Measurements from ENCODE around the gene PCOLCE2. TPM values are rescaled to one million over a fixed set of nuclear protein-coding genes. Genes with fewer than 3 reads are reported as not detected.

PCOLCE2 gene
- total and polyA plus RNA-seq, 4 donors = 9.1 to 17.2 (median 13.3) TPM

- WGBS = 10% methylated on average over 9 of the region's 9 CpGs
- Histone ChIP-seq H3K27ac (ENCODE audit: low read depth in 1 of 2, low read length in 2 of 2) (no peak overlapping the region), H3K27me3 (ENCODE audit: control insufficient read depth in 4 of 4, insufficient read depth in 4 of 4, low read length in 3 of 4) (no peaks in the 10 kb centered on the region), H3K36me3 (ENCODE audit: control insufficient read depth in 4 of 4, insufficient read depth in 3 of 4, low read depth in 1 of 4, low read length in 3 of 4) (no peaks in the 10 kb centered on the region), H3K9ac (ENCODE audit: low read depth in 1 of 2, low read length in 2 of 2) (no peak overlapping the region), H3K4me1 (ENCODE audit: control insufficient read depth in 4 of 4, insufficient read depth in 4 of 4, low read length in 3 of 4) (peaks cover 0 to 7% (median 2%) of the 10 kb centered on the region in 4 donors), H3K4me3 (ENCODE audit: low read depth in 1 of 3, low read length in 3 of 3) (no peak overlapping the region), H3K9me3 (ENCODE audit: control insufficient read depth in 4 of 4, low read length in 3 of 4) (no peaks in the 10 kb centered on the region)
- peak; percentile 86 for DNase-seq (ENCODE audit: low spot score)
- TF ChIP-seq RAD21 (IDR thresholded peaks at IDR 0.05) (peak; percentile 99 to 100), RXRA (IDR thresholded peaks at IDR 0.05) (peak in 1 of 2 donors; percentile 14), YY1 (IDR thresholded peaks at IDR 0.05) (no peak), MAX (IDR thresholded peaks at IDR 0.05) (no peak), CTCF (IDR thresholded peaks at IDR 0.05; ENCODE audit: low read depth, low read length, missing input control) (peak; percentile 95), HNF4A (conservative IDR thresholded peaks at IDR 0.05) (peak in 1 of 2 donors; percentile 8)
Observed at GRCh38 chr3:142828703-142829305, 60.1 kb downstream of the PCOLCE2 start.

- TF ChIP-seq MAX (IDR thresholded peaks at IDR 0.05) (no peak), GABPA (IDR thresholded peaks at IDR 0.05 in 1 of 2, conservative IDR thresholded peaks at IDR 0.05 in 1 of 2) (no peak), FOXA1 (IDR thresholded peaks at IDR 0.05) (no peak), FOXA2 (IDR thresholded peaks at IDR 0.05) (no peak), TAF1 (conservative IDR thresholded peaks at IDR 0.05) (no peak)
- no peak for DNase-seq (ENCODE audit: low spot score)
- H3K4me1 ChIP-seq (ENCODE audit: control insufficient read depth in 4 of 4, insufficient read depth in 4 of 4, low read length in 3 of 4) = no peaks in the 10 kb centered on the region
- H3K27me3 ChIP-seq (ENCODE audit: control insufficient read depth in 4 of 4, insufficient read depth in 4 of 4, low read length in 3 of 4) = no peaks in the 10 kb centered on the region
- H3K27ac ChIP-seq (ENCODE audit: low read depth in 1 of 2, low read length in 2 of 2) = no peak overlapping the region
- no peak overlapping the region for H3K9ac ChIP-seq (ENCODE audit: low read depth in 1 of 2, low read length in 2 of 2)
- no peaks in the 10 kb centered on the region for H3K9me3 ChIP-seq (ENCODE audit: control insufficient read depth in 4 of 4, low read length in 3 of 4)
- H3K36me3 ChIP-seq (ENCODE audit: control insufficient read depth in 4 of 4, insufficient read depth in 3 of 4, low read depth in 1 of 4, low read length in 3 of 4) = peaks cover 0 to 3% (median 0%) of the 10 kb centered on the region in 4 donors
- no peak overlapping the region for H3K4me3 ChIP-seq (ENCODE audit: low read depth in 1 of 3, low read length in 3 of 3)
Observed at GRCh38 chr3:142819179-142819578, 69.7 kb downstream of the PCOLCE2 start.

- Histone ChIP-seq H3K27ac (ENCODE audit: low read depth in 1 of 2, low read length in 2 of 2) (no peak overlapping the region), H3K4me1 (ENCODE audit: control insufficient read depth in 4 of 4, insufficient read depth in 4 of 4, low read length in 3 of 4) (no peaks in the 10 kb centered on the region), H3K4me3 (ENCODE audit: low read depth in 1 of 3, low read length in 3 of 3) (no peak overlapping the region), H3K9ac (ENCODE audit: low read depth in 1 of 2, low read length in 2 of 2) (no peak overlapping the region), H3K9me3 (ENCODE audit: control insufficient read depth in 4 of 4, low read length in 3 of 4) (no peaks in the 10 kb centered on the region), H3K36me3 (ENCODE audit: control insufficient read depth in 4 of 4, insufficient read depth in 3 of 4, low read depth in 1 of 4, low read length in 3 of 4) (peaks cover 0 to 3% (median 0%) of the 10 kb centered on the region in 4 donors), H3K27me3 (ENCODE audit: control insufficient read depth in 4 of 4, insufficient read depth in 4 of 4, low read length in 3 of 4) (no peaks in the 10 kb centered on the region)
- no peak for DNase-seq (ENCODE audit: low spot score)
- WGBS = 95% methylated on average over 9 of the region's 9 CpGs
- TF ChIP-seq JUND (IDR thresholded peaks at IDR 0.05) = no peak
- no peak for TF ChIP-seq MAX (IDR thresholded peaks at IDR 0.05)
- TF ChIP-seq HNF4G (IDR thresholded peaks at IDR 0.05) = no peak
- TF ChIP-seq FOXA2 (IDR thresholded peaks at IDR 0.05) = no peak
- no peak for TF ChIP-seq EGR1 (IDR thresholded peaks at IDR 0.05; ENCODE audit: low read depth in 2 of 2)
- no peak for TF ChIP-seq ZBTB33 (IDR thresholded peaks at IDR 0.05)
- TF ChIP-seq HNF4A (conservative IDR thresholded peaks at IDR 0.05) = no peak
- TF ChIP-seq ATF3 (IDR thresholded peaks at IDR 0.05) = no peak
- no peak for TF ChIP-seq GABPA (IDR thresholded peaks at IDR 0.05 in 1 of 2, conservative IDR thresholded peaks at IDR 0.05 in 1 of 2)
- no peak for TF ChIP-seq REST (IDR thresholded peaks at IDR 0.05)
- TF ChIP-seq YY1 (IDR thresholded peaks at IDR 0.05) = no peak
- no peak for TF ChIP-seq RXRA (IDR thresholded peaks at IDR 0.05)
- no peak for TF ChIP-seq SP1 (IDR thresholded peaks at IDR 0.05)
- TF ChIP-seq RAD21 (IDR thresholded peaks at IDR 0.05) = no peak
- TF ChIP-seq TAF1 (conservative IDR thresholded peaks at IDR 0.05) = no peak
Observed at GRCh38 chr3:142818651-142819050, 70.2 kb downstream of the PCOLCE2 start.
